Stromal cell of bone marrow (primary cell): Measurements from ENCODE around the gene YDJC.
"Not testable (repeated sequence)": the region's sequence is repeated elsewhere in the genome, so short reads cannot be mapped to it uniquely, and the experiment has no call there.

Experiments used
- DNase-seq: peaks from one replicate; pipeline ENCODE4 v3.0.0-alpha.2; 2012; ENCODE audit warnings: low read depth

YDJC gene

GRCh38 chr22:21651521-21652009 is 21.7 kb upstream of the YDJC start:
- no peak for DNase-seq

- no peak for DNase-seq
Measured at GRCh38 chr22:21650823-21651520, 21.1 kb upstream of the YDJC start.

GRCh38 chr22:21650280-21650679 is 20.5 kb upstream of the YDJC start:
- DNase-seq: no peak

GRCh38 chr22:21646608-21647590 is 17.1 kb upstream of the YDJC start:
- DNase-seq: peak; percentile 62

- not testable (repeated sequence) for DNase-seq
Measured at GRCh38 chr22:21645513-21645912, 15.7 kb upstream of the YDJC start.

- no peak for DNase-seq
Measured at GRCh38 chr22:21643533-21644357, 13.9 kb upstream of the YDJC start.

GRCh38 chr22:21642584-21643448 is 13.0 kb upstream of the YDJC start:
- no peak for DNase-seq

GRCh38 chr22:21641789-21642583 is 12.2 kb upstream of the YDJC start, which contains the start of gene SDF2L1:
Gene SDF2L1 (plus strand): TSS chr22:21642302. CDS start chr22:21642337, 35 bp downstream.
- peak; percentile 98 for DNase-seq

- no peak for DNase-seq
Measured at GRCh38 chr22:21641417-21641788, 11.6 kb upstream of the YDJC start.

GRCh38 chr22:21640810-21641209 is 11.0 kb upstream of the YDJC start:
- DNase-seq: no peak

- no peak for DNase-seq
Measured at GRCh38 chr22:21639359-21639758, 9.5 kb upstream of the YDJC start.

- DNase-seq: not testable (repeated sequence)
Measured at GRCh38 chr22:21637450-21637849, 7.6 kb upstream of the YDJC start.

- no peak for DNase-seq
Measured at GRCh38 chr22:21636629-21637218, 6.9 kb upstream of the YDJC start.

GRCh38 chr22:21635771-21636510 is 6.1 kb upstream of the YDJC start:
- no peak for DNase-seq

GRCh38 chr22:21634844-21635243 is 5.0 kb upstream of the YDJC start:
- DNase-seq: no peak

- no peak for DNase-seq
Measured at GRCh38 chr22:21634081-21634480, 4.3 kb upstream of the YDJC start.

GRCh38 chr22:21633481-21633880 is 3.7 kb upstream of the YDJC start:
- DNase-seq: no peak

- DNase-seq: no peak
Measured at GRCh38 chr22:21632931-21633330, 3.1 kb upstream of the YDJC start.
